HG03460 (cell line): Measurements from ENCODE around the gene BICRAL.
"Not testable (repeated sequence)": the region's sequence is repeated elsewhere in the genome, so short reads cannot be mapped to it uniquely, and the experiment has no call there.

Experiments
- ATAC-seq: cut with Tn5 transposase; IDR thresholded peaks from one replicate; pipeline ENCODE4 v1.9.1; 2021; ENCODE audit not compliant: unreplicated experiment

Gene BICRAL

DNA sequence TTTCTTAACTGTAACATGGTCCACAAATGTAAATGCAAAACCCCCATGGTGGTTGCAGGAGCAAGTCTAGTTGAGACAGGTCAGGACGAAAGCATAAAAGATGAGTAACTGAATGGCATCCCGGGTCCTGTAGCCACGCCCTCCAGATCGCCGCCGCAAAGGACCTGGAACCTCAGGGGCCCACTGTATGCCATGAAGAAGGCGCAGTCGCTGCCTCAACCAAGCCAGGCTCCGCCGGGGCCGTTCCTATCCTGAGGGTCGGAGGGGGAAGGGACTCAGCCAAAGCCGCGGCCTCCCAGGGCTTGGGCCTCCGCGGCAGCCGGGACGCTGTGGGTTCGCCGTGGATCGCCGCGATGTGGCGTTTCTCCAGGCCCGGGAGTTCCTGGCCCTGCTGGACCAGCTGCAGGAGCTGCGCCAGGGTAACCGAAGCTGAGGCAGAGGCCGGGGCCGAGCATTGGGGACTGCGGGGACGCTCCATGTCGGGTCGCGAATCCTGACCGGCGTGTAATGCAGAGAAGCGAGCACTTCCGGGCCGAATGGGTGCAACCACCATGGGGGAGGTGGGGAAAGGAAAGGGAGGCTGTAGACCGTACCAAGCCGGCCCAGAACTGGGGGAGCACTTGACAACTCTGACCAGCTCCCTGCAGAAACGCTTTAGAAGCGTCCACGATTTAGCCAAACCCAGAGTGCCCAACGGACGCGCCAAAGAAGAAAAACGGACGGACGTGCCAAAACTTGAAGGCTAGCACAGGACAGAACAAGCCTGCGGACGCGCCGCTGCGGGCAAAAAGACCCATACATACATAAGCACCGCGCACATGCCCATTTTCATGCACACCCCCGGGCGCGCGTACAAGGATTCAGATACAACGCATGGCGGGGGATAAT is 108.7 kb downstream of the BICRAL start:
- ATAC-seq = peak; percentile 95

DNA sequence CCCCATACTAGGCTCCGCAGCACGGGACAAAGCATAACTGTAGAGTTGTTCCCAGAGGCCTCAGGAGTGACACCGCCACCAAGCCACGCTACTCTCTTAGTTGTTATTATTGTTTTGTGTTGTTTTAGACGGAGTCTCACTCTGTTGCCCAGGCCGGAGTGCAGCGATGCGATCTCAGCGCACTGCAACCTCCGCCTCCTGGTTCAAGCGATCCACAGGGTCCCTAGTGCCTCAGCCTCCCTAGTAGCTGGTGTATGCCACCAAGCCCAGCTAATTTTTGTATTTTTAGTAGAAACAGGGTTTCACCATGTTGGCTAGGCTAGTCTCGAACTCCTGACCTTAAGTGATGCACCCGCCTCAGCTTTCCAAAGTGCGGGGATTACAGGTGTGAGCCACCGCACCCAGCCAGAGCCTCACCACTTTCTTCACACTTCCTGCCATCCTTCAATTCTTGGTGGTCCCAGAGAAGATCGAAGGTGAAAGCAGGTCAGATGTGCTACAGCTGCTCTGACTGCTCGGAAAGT is 109.4 kb downstream of the BICRAL start:
- no peak for ATAC-seq

DNA sequence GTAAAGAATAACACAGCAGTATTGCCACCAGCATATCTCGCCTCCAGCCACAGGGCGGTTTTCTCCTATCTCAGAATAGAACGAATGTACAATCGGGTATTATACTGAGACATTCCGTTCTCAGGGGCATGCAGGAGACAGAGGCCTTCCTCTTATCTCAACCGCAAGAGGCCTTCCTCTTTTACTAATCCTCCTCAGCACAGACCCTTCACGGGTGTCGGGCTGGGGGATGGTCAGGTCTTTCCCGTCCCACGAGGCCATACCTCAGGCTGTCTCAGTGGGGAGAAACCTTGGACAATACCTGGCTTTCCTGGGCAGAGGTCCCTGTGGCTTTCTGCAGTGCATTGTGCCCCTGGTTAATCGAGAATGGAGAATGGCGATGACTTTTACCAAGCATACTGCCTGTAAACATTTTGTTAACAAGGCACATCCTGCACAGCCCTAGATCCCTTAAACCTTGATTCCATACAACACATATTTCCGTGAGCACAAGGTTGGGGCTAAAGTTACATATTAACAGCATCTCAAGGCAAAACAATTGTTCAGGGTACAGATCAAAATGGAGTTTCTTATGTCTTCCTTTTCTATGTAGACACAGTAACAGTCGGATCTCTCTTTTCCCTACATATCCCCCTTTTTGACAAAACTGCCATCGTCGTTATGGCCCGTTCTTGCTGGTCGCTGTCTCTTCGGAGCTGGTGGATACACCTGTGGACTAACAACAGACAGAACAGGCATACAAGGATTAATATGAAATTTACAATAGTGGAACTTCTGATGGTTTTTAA is 112.4 kb downstream of the BICRAL start:
- not testable (repeated sequence) for ATAC-seq

DNA sequence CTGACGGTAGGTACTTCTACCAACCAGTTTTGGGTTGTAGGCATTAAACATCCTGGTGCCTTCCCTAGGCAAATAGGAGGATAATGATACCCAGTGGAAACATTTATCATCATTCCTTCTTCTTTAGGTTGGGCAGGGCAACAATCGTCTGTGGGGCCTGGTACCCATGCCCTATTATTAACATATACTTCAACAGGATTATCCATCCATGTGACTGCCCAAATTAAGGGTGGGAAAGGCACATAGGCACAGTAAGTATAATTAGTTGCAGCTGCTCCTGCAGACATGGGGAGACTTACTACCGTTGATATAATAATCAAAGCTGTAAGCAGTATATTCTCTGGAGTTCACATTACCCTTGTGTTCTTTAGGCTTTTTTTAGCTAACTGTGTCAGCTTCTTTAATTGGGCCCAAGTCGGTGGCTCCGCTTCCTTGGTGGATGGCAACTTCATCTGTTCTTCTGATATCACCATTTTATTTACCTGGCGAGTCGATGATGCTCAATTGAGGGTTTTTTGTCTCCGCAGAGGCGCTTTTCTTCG is 114.4 kb downstream of the BICRAL start:
- no peak for ATAC-seq

DNA sequence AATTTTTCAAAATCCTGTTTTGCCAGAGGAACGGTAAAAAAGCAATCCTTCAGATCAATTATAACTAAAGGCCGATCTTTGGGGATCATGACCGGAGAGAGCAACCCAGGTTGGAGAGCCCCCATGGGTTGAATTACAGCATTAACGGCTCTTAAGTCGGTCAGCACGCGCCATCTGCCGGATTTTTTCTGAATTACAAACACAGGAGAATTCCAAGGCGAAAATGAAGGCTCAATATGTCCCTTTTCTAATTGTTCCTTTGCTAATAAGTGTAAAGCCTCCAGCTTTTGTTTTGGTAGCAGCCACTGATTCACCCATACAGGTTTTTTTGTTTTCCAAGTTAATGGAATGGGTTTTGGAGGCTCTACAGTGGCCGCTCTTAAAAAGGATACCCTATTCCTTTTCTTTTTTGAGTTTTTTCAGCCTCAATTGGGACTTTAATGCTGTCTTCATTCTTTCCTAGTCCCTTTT is 117.1 kb downstream of the BICRAL start:
- no peak for ATAC-seq

DNA sequence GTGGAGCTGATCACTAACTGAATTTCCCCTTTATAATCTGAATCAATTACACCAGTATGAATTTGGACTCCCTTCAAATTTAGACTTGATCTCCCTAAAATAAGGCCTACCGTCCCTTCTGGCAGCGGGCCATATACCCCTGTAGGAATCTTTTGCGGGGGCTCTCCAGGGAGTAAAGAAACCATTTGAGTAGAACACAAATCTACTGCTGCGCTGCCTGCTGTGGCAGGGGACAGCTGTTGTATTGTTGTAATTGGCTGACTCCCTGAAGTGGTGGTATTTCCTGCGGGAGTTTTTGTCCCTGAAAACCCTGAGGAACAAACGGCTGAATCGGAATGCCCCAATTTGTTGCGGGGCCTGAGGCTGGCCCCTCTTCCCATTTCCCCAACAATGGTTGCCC is 118.0 kb downstream of the BICRAL start:
- ATAC-seq = no peak

DNA sequence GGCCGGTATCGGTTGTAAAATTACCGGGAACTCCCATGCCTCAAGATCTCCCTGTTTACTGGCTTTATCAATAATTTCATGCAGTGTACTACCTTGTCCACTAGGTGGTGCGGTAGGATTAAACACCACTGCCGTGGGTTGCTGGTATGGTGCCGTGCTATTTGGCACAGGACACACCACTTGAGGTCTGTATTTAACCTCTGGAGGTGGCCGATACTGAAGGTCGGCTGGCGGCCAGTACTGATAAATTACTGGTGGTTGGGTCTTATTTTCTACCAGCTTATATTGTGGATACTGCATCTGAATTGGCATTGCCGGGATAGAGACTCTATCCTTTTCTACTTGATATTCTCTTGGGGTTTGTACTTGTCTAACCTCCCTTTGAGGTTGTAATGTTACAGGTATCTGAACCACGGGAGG is 119.7 kb downstream of the BICRAL start:
- ATAC-seq = no peak

DNA sequence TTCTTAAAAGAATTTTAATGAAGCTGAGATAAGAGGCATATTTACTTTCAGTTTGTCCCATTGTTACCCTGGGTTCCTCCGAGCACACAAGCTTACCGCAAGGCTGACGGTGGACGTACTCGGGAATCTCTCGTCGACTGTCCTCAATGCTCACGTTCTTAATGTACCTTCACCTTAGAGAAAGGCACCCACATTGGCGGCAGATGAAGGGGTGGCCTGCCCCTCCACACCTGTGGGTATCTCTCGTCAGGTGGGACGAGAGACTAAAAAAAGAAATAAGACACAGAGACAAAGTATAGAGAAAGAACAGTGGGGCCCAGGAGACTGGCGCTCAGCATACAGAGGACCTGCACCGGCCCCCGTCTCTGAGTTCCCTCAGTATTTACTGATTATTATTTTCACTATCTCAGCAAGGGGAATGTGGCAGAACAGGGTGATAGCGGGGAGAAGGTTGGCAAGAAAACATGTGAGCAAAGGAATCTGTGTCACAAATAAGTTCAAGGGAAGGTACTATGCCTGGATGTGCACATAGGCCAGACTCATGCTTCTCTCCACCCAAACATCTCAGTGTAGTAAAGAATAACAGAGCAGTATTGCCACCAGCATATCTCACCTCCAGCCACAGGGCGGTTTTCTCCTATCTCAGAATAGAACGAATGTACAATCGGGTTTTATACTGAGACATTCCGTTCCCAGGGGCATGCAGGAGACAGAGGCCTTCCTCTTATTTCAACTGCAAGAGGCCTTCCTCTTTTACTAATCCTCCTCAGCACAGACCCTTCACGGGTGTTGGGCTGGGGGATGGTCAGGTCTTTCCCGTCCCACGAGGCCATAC is 120.8 kb downstream of the BICRAL start:
- ATAC-seq = not testable (repeated sequence)

DNA sequence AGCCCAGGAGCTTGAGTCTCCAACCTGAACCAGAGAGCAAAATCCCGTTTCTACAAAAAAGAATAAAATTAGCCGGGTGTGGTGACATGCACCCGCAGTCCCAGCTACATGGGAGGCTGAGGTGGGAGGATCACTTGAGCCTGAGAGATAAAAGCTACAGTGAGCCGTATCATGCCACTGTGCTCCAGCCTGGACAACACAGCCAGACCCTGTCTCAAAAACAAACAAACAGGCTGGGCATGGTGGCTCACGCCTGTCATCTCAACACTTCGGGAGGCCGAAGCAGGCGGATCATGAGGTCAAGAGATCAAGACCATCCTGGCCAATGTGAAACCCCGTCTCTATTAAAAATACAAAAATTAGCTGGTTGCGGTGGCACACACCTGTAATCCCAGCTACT is 122.6 kb downstream of the BICRAL start:
- no peak for ATAC-seq

DNA sequence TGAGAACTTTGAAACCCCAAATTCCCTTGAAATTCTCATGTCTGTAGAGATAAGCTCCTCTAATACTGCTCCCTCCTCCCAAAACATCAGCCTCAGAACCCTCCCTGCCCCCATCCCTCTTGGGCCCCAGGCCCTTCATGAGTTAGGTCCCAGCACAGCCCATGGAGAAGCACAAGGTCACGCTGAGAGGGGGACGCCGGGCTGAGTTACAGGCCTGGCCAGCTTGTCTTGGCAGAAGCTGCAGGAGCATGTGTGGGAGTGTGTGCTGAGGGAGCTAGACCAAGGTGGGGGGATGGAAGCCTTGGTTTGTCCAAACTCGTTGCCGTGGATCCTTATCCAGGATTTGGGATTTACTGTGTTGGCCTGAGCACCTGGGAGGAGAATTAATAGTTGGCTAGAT is 125.5 kb downstream of the BICRAL start:
- ATAC-seq = no peak

DNA sequence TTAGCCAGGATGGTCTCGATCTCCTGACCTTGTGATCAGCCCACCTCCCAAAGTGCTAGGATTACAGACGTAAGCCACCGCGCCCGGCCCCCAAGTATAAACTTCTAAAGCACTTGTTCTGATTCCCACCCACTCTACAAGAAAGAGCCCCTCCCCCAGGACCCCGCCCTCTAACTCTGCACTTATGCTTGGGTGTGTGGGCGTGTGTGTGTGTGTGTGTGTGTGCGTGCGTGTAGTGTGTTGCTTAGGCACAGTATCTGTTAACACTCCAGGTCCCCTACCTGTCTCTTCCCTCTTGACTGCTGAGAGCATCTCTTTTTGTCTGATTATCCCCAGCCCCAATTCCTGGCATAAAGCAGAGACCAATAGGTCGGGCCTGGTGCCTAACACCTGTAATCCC is 128.0 kb downstream of the BICRAL start:
- no peak for ATAC-seq

DNA sequence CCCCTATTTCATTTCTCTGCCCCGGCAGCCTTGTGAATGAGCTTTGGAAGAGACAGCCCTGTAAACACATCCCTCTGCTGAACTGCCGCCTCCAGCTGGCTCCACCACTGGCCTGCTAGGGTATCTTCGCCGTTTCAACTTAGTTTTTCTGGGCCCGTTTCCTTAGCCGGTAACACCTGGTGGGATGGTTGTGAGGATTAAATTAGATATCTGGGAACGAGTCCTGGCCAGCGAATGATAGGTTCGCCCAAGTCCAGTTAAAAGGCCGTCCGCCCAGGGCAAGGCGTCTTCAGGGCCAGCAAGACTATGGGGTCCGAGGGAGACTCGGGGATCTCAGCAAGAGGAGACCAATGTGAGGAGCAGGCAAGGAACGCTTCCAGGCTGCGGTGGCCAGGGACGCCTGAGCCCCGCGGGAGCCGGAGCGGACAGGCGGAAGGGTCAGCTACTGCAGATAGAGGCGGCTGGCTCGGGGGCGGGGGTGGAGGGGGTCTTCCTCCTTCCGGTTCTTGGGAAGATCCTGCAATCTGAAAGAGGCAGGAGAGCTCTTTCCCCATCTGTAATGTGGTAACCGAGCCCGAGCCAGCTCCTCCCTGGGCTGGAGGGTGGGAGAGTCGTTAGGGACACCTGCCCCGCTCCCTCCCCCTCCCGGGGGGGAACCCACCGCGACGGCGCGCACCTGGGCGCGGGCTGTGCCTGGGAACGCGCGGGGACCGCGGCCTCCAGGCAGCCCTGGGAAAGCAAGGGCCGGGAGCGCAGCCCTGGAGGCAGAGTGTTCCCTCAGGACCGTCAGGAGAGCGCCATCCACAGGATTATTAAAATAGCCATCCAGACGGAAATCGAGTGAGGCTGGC is 129.5 kb downstream of the BICRAL start:
- ATAC-seq = no peak

DNA sequence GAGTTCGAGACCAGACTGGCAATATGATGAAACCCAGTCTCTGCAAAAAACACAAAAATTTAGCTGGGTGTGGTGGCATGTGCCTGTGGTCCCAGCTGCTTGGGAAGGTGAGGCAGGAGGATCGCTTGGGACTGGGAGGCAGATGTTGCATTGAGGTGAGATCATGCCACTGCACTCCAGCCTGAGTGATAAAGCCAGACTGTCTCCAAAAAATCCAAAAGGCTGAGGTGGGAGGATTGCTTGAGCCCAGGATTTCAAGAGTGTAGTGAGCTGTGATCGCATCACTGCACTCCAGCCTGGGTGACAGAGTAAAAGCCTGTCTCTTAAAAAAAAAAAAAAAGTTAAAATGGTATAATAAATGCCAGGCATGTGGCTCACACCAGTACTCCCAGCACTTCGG is 132.7 kb downstream of the BICRAL start:
- no peak for ATAC-seq

DNA sequence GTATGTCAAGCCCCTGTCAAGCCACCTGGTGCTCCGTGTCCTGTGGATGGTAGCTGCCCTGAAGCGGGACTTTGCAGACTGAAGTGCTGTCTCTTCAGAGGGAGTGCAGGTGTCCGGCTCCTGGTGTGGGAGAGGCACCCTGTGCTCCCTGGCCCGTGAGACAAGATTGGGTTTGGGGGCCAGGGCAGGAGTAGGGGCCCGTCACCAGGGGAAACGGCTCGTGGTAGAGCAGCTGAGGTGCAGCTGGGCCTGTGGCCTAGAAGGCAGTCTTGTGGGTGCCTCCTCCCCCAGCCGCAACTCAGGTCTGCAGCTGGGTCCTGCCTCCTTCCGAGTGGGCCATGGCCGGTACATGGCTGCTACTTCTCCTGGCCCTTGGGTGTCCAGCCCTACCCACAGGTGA is 133.9 kb downstream of the BICRAL start, which contains the start of gene PTCRA:
Gene PTCRA (plus strand): TSS at position 322 of the 400 bp plus-strand sequence. CDS start 17 bp downstream, at position 339.
- ATAC-seq = no peak

DNA sequence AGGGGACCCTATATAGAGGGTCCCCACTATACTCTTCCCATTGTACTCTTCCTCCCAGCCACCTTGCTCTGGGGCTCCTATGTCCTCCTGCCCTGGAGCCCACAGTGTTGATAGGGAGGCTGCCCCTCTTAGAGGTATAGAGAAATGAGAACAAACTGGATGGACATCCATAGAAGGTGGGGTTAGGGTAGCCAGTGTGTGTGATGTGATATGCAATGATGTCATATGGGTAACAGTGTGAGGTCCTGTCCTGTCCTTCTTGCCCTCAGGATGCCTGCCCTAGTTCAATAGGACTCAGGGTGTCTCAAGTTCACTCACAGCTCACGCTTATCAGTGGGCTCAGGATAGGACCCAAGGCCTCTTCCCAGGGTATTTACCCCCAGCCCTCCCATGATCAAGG is 134.4 kb downstream of the BICRAL start:
- no peak for ATAC-seq
